HUES48 (cell line): Measurements from ENCODE around the gene ARL15.
"Not testable (repeated sequence)": the region's sequence is repeated elsewhere in the genome, so short reads cannot be mapped to it uniquely, and the experiment has no call there.

Experiments used
- H3K27ac ChIP-seq: one replicate; pipeline ENCODE4 v1.7.0; 2013; ENCODE audit warnings: low read depth, low read length, inconsistent platforms
- H3K27me3 ChIP-seq: 2 replicates; pipeline ENCODE4 v1.6.1; 2013; ENCODE audit warnings: mild to moderate bottlenecking, low read length; ENCODE audit not compliant: control insufficient read depth, insufficient read depth
- H3K36me3 ChIP-seq: 2 replicates; pipeline ENCODE4 v1.6.1; 2013; ENCODE audit warnings: low read length; ENCODE audit not compliant: control insufficient read depth, insufficient read depth
- H3K4me1 ChIP-seq: 2 replicates; pipeline ENCODE4 v1.6.1; 2013; ENCODE audit warnings: mild to moderate bottlenecking, low read length; ENCODE audit not compliant: control insufficient read depth, insufficient read depth
- H3K4me3 ChIP-seq: 2 replicates; pipeline ENCODE4 v1.5.1; 2013; ENCODE audit warnings: mild to moderate bottlenecking, low read depth, low read length
- H3K9ac ChIP-seq: 2 replicates; pipeline ENCODE4 v1.6.1; 2013; ENCODE audit warnings: mild to moderate bottlenecking, low read depth, low read length, moderate library complexity
- H3K9me3 ChIP-seq: 2 replicates; pipeline ENCODE4 v1.6.1; 2013; ENCODE audit warnings: low read length; ENCODE audit not compliant: control insufficient read depth, insufficient read depth

ARL15 gene

DNA sequence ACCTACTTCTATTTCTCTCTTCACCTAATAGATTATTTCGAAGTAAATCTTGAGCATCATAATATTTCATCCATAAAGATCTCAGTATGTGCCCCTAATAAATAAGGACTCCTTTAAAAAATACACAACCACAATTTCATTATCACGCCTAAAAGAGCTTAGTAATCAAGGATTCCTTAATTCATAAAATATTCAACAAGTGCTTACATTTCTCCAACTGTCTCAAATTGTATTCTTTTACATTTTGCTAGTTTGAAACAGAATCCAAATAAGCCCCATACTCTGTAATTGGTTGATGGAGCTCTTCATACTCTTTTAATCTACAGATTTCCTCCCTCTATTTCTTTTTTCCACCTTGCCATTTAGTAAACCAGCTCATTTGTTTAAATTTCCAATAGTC lies 432.4 kb downstream of the ARL15 start:
- Histone ChIP-seq H3K27ac (no peak overlapping the region), H3K4me3 (no peak overlapping the region), H3K27me3 (no peaks in the 10 kb centered on the region), H3K9me3 (peaks cover 10% of the 10 kb centered on the region), H3K4me1 (peaks cover 28% of the 10 kb centered on the region), H3K36me3 (no peaks in the 10 kb centered on the region), H3K9ac (no peak overlapping the region)

- Histone ChIP-seq H3K4me1 (peaks cover 20% of the 10 kb centered on the region), H3K36me3 (no peaks in the 10 kb centered on the region), H3K9me3 (peaks cover 10% of the 10 kb centered on the region), H3K9ac (no peak overlapping the region), H3K4me3 (no peak overlapping the region), H3K27me3 (no peaks in the 10 kb centered on the region), H3K27ac (no peak overlapping the region)
Measured at GRCh38 chr5:53877243-53877642, 433.1 kb downstream of the ARL15 start.

DNA sequence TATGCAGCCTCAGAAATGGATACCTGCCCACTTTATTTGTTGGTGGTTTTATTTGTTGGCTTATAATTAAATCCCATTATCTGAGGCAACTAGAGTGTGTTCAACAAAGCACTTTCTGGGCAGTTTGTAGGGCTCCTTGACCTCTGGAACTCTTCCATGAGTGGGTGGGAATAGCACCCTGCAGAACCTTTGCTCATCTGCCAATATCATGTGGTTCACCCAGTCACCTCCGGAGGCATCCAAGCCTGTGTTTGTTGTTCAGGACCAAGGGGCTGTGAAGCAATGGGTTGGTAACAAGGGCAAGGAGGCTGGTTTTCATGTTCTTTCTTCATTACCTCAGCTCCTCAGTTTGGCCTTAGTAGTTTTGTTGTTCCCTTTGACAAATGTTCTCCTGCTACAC lies 436.0 kb downstream of the ARL15 start:
- Histone ChIP-seq H3K27me3 (no peaks in the 10 kb centered on the region), H3K4me1 (peaks cover 1% of the 10 kb centered on the region; the same call in 1 of the 2 replicates), H3K36me3 (no peaks in the 10 kb centered on the region), H3K4me3 (no peak overlapping the region), H3K9me3 (peaks cover 10% of the 10 kb centered on the region), H3K27ac (no peak overlapping the region), H3K9ac (no peak overlapping the region)

- Histone ChIP-seq H3K36me3 (no peaks in the 10 kb centered on the region), H3K4me3 (no peak overlapping the region), H3K27ac (no peak overlapping the region), H3K27me3 (no peaks in the 10 kb centered on the region), H3K9ac (no peak overlapping the region), H3K4me1 (no peaks in the 10 kb centered on the region), H3K9me3 (peaks cover 10% of the 10 kb centered on the region)
Measured at GRCh38 chr5:53873235-53873634, 437.1 kb downstream of the ARL15 start.

DNA sequence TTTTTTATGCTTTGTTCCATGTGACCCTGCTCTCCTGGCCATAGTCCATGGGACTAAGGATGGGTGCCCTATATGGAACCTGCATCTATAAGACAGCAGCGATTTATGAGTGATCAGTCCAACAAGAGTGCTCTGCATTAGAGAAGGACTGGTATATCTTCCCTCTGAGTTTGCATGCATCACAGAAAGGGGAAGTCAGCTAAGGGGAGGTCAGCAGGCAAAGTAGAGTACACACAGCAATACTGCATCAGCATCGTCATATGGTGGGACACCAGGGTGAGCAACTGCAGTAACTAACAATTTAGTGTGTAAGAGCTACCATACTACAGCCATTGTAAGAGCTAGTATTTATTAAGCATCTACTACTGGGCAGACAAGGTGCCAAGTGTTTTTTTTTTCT lies 438.6 kb downstream of the ARL15 start:
- peaks cover 10% of the 10 kb centered on the region for H3K9me3 ChIP-seq
- H3K4me1 ChIP-seq, result no peaks in the 10 kb centered on the region
- H3K27ac ChIP-seq, result no peak overlapping the region
- no peaks in the 10 kb centered on the region for H3K36me3 ChIP-seq
- H3K27me3 ChIP-seq, result no peaks in the 10 kb centered on the region
- no peak overlapping the region for H3K4me3 ChIP-seq
- H3K9ac ChIP-seq, result no peak overlapping the region

- H3K9ac ChIP-seq, result no peak overlapping the region
- H3K9me3 ChIP-seq, result peaks cover 10% of the 10 kb centered on the region
- H3K4me1 ChIP-seq, result no peaks in the 10 kb centered on the region
- H3K27me3 ChIP-seq, result no peaks in the 10 kb centered on the region
- H3K4me3 ChIP-seq, result no peak overlapping the region
- H3K27ac ChIP-seq, result no peak overlapping the region
- no peaks in the 10 kb centered on the region for H3K36me3 ChIP-seq
Measured at GRCh38 chr5:53871050-53871449, 439.3 kb downstream of the ARL15 start.

DNA sequence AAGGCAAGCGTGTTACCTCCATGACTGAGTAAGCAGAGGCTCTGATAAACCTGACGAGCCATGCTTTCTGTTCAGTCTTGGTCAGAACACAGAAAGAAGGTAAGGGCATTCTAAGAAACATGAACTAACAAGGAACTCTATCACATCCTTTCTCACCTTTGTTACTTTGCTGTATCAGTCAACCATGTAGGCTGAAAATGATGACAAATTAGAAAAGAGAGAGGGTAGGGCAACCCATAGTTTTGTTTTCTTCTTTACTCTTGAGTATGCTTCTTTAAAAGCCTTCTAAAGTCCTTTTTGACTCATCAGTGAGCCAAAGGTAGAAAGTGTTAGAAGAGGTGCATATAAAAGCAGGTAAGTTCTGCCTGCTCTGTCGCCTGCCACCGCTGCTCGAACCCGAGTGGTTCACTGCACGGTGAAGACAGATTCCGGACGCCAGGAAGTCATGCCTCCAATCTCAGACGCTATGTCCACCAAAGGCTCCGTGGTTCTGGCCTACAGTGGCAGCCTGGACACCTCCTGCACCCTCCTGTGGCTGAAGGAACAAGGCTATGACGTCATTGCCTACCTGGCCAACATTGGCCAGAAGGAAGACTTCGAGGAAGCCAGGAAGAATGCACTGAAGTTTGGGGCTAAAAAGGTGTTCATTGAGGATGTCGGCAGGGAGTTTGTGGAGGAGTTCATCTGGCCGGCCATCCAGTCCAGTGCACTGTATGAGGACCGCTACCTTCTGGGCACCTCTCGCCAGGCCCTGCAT lies 451.5 kb downstream of the ARL15 start:
- Histone ChIP-seq H3K27me3 (no peaks in the 10 kb centered on the region), H3K9ac (no peak overlapping the region), H3K4me3 (no peak overlapping the region), H3K36me3 (no peaks in the 10 kb centered on the region), H3K4me1 (no peaks in the 10 kb centered on the region), H3K27ac (no peak overlapping the region), H3K9me3 (peaks cover 20% of the 10 kb centered on the region)

DNA sequence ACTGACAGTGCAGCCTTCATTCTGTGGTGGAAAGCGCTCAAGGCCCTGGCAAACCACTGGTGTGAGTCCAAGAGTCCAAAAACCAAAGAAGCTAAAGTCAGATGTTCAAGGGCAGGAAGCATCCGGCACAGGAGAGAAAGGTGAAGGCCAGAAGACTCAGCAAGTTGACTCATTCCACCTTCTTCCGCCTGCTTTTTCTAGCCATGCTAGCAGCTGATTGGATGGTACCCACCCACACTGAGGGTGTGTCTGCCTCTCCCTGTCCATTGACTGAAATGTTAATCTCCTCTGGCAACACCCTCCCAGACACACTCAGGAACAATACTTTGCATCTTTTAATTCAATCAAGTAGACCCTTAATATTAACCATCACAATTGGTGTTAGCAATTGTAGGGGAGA lies 453.9 kb downstream of the ARL15 start:
- Histone ChIP-seq H3K4me1 (no peaks in the 10 kb centered on the region), H3K27me3 (no peaks in the 10 kb centered on the region), H3K27ac (no peak overlapping the region), H3K9me3 (peaks cover 21% of the 10 kb centered on the region), H3K36me3 (no peaks in the 10 kb centered on the region), H3K4me3 (no peak overlapping the region), H3K9ac (no peak overlapping the region)

DNA sequence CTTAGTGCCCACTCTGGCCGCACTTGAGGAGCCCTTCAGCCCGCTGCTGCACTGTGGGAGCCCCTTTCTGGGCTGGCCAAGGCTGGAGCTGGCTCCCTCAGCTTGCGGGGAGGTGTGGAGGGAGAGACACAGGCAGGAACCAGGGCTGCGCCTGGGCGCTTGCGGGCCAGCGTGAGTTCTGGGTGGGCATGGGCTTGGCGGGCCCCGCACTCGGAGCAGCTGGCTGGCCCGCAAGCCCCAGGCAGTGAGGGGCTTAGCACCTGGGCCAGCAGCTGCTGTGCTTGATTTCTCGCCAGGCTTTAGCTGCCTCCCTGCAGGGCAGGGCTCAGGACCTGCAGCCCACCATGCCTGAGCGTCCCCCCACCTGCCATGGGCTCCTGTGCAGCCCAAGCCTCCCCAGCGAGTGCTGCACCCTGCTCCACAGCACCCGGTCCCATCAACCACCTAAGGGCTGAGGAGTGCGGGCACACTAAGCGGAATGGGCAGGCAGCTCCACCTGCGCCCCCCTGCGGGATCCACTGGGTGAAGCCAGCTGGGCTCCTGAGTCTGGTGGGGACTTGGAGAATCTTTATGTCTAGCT lies 473.4 kb downstream of the ARL15 start:
- H3K27me3 ChIP-seq, H3K27ac ChIP-seq, H3K36me3 ChIP-seq, H3K9me3 ChIP-seq, H3K4me1 ChIP-seq, H3K4me3 ChIP-seq, H3K9ac ChIP-seq: not testable (repeated sequence)

GRCh38 chr5:53834500-53834899 lies 475.9 kb downstream of the ARL15 start:
- H3K36me3 ChIP-seq, result no peaks in the 10 kb centered on the region
- H3K27me3 ChIP-seq, result no peaks in the 10 kb centered on the region
- no peak overlapping the region for H3K27ac ChIP-seq
- no peaks in the 10 kb centered on the region for H3K4me1 ChIP-seq
- 0 out of 2 replicates have a peak, but pooled peaks cover 2% of the 10 kb centered on the region for H3K9me3 ChIP-seq
- no peak overlapping the region for H3K9ac ChIP-seq
- H3K4me3 ChIP-seq, result no peak overlapping the region
